Renal pelvis (tissue), 12 donors: ENCODE data around the gene NOL8. TPM values are rescaled to one million over a fixed set of nuclear protein-coding genes. Genes with fewer than 3 reads are reported as not detected.
A peak's percentile ranks its signal among the peaks of the same experiment; 100 is the strongest.

Experiments used
- DNase-seq: peaks from one replicate; pipeline ENCODE4 v3.0.0-alpha.2; 2013
- long read RNA-seq, 16 experiments: transcript quantifications; one replicate each; lab custom pipeline, GENCODE V29; 2026
- polyA plus RNA-seq, 3 donors: library from polyadenylated mRNA; unstranded; fragments of 120-200 nt; gene quantifications; one replicate each; pipeline ENCODE4 v1.2.1, GENCODE V29; 2013; ENCODE audit not compliant: insufficient read length in 3 of 3

Gene NOL8
- 10 to 100 TPM; 42.1 to 57.1 (median 48.5) TPM for polyA plus RNA-seq
- long read RNA-seq, donor 1 = 0 reads
- long read RNA-seq, donor 2, full-length matches to known transcripts = 2 of 2 reads
- long read RNA-seq, donor 2, partial matches to known transcripts = 0 of 2 reads
- long read RNA-seq, donor 2, other reads (novel, unspliced or antisense) = 0 of 2 reads
- long read RNA-seq, donor 3, partial matches to known transcripts = 0 of 2 reads
- long read RNA-seq, donor 3, other reads (novel, unspliced or antisense) = 0 of 2 reads
- long read RNA-seq, donor 4 = 0 reads
- long read RNA-seq, donor 5 = 0 reads
- long read RNA-seq, donor 6, partial matches to known transcripts = 0 of 2 reads
- long read RNA-seq, donor 6, other reads (novel, unspliced or antisense) = 0 of 2 reads
- long read RNA-seq, donor 7, full-length matches to known transcripts = 2 of 2 reads
- long read RNA-seq, donor 7, partial matches to known transcripts = 0 of 2 reads
- long read RNA-seq, donor 7, other reads (novel, unspliced or antisense) = 0 of 2 reads
- long read RNA-seq, donor 8, partial matches to known transcripts = 0 of 3 reads
- long read RNA-seq, donor 8, other reads (novel, unspliced or antisense) = 0 of 3 reads
- long read RNA-seq, donor 9, full-length matches to known transcripts = 2 of 2 reads
- long read RNA-seq, donor 9, partial matches to known transcripts = 0 of 2 reads
- long read RNA-seq, donor 9, other reads (novel, unspliced or antisense) = 0 of 2 reads
- long read RNA-seq, donor 10, partial matches to known transcripts = 0 of 1 reads
- long read RNA-seq, donor 10, other reads (novel, unspliced or antisense) = 0 of 1 reads
- long read RNA-seq, donor 11, partial matches to known transcripts = 0 of 1 reads
- long read RNA-seq, donor 11, other reads (novel, unspliced or antisense) = 0 of 1 reads
- long read RNA-seq, donor 12, partial matches to known transcripts = 6 of 10 reads
- long read RNA-seq, donor 12, other reads (novel, unspliced or antisense) = 0 of 10 reads
- long read RNA-seq, donor 13, partial matches to known transcripts = 0 of 1 reads
- long read RNA-seq, donor 13, other reads (novel, unspliced or antisense) = 0 of 1 reads
- long read RNA-seq, donor 14 = 0 reads
- long read RNA-seq, donor 15, full-length matches to known transcripts = 2 of 2 reads
- long read RNA-seq, donor 15, partial matches to known transcripts = 0 of 2 reads
- long read RNA-seq, donor 15, other reads (novel, unspliced or antisense) = 0 of 2 reads
- long read RNA-seq, donor 16, partial matches to known transcripts = 0 of 1 reads
- long read RNA-seq, donor 16, other reads (novel, unspliced or antisense) = 0 of 1 reads

- DNase-seq = peak; percentile 93
Observed at GRCh38 chr9:92325269-92325990, at the start of gene NOL8, which contains the start of gene CENPP. Gene NOL8 (minus strand): TSS chr9:92325350. CDS start chr9:92324161, 1,189 bp downstream. Gene CENPP (plus strand): TSS chr9:92325953.

- no peak for DNase-seq
Observed at GRCh38 chr9:92373167-92373566, 48.0 kb upstream of the NOL8 start.

DNA sequence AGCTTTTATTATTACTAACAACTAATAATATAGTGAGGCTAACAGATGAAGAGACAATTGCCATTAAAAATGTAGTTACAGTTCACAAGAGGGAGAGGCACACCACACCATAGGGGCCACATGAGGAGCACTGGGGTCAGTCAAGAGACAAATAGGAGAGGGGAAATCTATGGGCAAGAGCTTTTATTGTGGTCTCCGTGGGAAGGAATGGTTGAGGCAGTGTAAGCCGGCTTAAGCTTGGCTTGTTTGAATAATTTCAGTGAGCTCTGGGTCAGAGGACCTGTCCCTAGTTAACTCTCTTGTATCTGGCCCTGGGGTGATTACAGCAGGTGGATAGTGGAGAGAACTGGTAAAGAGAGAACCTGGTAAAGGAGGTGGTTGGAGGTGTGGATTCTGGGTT is 43.9 kb upstream of the NOL8 start:
- DNase-seq = no peak

- DNase-seq = no peak
Observed at GRCh38 chr9:92360083-92360482, 34.9 kb upstream of the NOL8 start.

DNA sequence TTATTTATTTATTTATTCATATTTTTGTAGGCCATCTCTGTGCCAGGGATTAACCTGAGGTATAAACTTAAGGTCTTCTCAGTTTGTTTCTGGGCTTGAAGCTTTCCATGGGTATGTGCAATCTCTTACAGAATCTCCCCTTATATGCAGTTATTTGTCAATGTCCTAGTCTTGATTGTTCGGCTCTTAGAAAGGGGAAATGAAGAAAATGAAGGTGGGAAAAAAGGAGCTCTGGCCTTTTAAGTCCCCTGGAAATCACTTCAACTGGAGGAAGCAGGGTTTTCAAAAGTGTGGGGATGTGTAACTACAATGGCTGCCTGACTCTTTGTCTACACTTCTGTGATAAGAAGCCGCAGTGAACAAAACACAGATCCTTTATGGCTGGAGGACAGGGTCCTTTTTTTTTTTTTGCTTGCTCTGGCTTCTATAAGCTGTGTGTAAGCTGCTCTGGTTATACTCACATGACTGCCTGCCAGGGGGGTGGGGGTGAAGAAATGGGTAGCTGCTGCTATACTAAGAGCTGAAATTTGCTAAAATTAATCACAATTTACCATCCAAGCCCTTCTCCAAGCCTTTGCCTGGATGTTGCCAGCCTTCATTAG is 34.3 kb upstream of the NOL8 start:
- DNase-seq = no peak

DNA sequence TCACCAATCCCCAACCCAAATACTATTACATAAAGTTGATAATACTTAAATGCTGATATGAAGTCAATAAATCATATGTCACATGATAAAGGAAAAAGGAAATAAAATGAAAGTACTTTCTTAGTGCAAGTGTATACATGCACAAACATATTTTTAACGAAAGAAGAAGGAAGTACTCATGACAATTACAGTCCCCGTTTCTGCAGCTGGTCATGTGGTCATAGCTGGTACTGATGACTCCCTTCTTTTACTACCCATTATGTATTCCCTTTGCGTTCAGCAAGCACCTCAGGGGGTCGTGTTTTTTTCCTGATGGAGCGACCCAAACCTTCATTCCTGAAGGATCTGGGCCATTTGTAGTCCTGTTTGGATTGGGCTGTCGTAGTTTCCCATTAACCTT is 27.9 kb upstream of the NOL8 start:
- DNase-seq = no peak

DNA sequence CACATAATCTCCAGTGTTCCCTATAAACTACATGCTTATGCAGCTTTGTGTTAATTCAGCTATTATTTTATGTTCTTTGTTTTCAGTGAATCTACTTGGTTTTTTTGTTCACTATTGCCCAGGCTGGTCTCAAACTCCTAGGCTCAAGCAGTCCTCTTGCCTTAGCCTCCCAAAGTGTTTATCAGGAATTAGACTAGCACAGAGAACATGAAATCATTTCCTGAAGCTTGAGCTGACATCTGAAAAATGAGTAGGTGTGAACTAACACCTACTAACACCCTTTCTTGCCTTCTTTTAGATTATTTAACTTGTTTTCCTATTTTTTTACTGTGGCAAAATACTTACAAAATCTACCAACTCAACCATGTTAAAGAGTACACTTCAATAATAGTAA is 25.6 kb upstream of the NOL8 start:
- no peak for DNase-seq

DNA sequence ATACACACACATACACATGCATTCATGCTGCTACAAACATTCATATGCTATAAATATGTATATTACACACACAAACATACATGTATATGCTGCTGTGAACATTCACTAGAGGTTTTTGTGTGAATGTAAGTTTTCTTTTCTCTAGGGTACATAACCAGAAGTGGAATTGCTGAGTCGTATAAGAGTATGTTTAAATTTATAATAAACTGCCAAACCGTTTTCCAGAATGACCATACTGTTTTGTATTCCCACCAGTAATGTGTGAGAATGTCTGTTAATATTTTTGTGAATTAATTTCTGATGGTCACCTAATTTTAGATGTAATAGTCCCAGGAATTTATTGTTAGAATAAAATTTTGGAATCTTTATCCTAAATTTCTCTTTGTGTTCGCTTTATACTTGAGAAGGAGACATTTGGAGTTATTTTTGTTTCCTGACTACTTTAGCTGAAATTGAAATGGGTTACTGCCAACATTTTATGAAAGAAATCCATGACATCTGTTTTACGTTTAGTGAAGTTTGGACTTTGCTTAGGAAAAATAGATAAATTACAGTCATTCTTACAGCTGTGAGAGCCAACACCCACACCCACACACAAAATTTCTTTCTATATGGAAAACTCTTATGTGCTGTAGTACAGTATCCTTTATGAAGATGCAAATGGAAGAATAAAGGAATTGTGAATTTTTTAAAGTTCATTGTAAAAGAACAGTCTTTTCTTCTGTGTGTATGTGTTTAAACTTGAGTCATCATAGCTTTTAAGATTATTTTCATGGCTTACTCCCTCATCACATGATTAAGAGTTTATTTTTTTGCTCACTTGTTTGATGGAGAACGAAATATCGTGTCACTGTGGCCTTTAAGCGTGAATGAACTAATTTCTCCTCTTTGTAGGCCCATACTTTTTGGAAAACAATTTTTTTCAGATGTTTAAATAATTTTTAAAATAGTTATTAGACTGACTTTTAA is 24.9 kb upstream of the NOL8 start:
- peak; percentile 44 for DNase-seq

DNA sequence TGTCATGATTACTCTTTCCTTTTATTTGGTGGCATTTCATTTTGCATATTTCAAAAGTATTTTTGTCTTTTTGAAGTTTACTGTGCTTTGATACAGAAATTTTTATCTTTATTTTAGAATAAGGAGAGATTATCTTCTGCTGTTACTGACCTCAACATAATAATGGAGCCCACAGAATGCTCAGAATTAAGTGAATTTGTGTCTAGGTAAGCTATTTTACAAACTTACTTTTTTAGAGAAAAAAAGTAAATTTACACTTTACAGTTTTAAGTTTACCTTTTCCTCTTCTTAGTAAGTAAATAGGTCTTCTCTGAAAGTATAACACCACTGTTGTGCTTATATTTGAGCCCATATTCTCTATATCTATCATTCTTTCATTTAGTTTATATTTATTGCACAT is 20.4 kb upstream of the NOL8 start:
- no peak for DNase-seq

- no peak for DNase-seq
Observed at GRCh38 chr9:92342825-92343488, 17.8 kb upstream of the NOL8 start.

GRCh38 chr9:92341578-92341977 is 16.4 kb upstream of the NOL8 start:
- no peak for DNase-seq

DNA sequence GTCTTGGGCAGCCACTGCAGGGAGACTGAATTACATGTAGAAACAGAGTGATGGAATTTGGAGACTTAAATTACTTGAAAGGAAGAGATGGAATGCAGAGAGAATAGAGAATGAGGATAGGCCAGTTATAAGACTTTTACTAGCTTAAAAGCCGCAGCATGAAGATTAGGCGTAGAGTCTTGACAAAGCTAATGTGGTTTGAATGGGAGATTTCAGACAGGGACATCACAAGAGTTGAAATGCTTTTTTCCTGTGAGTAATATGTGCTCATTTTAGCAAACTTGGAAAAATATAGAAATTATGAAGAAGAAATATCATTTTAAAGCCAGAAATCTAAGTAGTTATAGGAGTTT is 8.1 kb upstream of the NOL8 start:
- DNase-seq = no peak

DNA sequence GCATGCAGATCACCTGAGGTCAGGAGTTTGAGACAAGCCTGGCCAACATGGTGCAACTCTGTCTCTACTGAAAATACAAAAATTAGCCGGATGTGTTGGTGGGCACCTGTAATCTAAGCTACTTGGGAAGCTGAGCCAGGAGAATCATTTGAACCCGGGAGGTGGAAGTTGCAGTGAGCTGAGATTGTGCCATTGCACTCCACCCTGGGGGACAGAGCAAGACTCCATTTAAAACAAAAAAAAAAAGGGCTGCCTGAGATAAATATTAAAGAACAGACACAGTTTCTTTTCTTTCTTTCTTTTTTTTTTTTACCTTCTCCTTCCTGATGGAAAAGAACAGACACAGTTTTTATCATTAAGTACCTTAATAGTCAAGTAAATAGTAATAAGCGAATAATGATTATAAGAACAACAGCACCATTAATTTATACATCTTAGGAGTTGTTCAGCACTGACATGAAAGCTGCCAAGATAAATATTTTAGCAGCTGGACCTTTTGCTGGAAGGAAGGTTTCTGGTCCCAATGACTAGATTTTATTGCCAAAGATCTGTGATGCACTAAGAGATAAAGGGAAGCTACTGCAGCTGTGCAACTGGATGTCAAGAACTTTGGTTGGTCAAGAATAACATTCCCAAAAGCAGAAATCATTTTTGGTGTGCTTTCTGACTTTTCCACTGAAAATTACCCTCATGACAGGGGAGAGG is 7.6 kb upstream of the NOL8 start:
- peak; percentile 65 for DNase-seq

DNA sequence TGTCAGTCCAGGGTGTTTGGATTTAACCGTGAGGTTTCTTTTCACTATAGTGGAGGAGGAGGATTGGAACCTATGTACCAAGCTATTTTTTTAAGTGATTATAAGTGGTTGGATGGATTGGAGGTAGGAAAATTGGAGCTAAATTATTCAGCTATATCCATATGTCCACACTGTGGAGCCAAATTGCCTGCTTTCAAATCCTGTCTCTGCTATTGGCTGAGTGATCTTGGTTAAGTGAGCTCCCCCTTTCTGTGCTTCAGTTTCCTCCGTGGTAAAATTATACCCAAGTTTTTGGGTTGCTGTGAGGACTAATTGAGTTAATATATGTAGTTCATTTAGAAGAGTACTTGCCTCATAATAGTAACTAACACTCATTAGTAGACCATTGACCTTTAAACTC is 3.1 kb upstream of the NOL8 start:
- no peak for DNase-seq

GRCh38 chr9:92327283-92327850 is 2.2 kb upstream of the NOL8 start:
- DNase-seq = no peak

DNA sequence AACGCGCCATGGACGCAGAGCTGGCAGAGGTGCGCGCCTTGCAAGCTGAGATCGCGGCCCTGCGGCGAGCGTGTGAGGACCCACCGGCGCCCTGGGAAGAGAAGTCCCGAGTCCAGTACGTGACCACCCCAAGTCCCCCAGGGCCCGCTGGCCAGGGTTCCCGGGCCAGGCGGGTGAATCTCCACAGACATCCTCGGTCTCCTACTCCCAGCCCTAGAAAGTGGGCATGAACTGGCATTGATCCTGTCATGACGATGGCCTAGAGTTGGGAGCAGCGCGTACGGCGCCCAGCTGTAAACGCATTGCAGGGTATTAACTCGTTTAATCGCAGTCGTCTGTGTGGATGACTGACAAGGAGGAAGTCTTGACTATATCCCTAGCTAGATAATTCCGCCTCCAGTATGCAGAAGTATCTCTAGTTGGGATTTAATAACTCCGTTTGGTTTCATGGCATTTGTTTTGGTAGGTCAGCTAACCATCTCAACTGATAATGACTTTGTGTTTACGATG is 896 bp upstream of the NOL8 start:
- DNase-seq = no peak

DNA sequence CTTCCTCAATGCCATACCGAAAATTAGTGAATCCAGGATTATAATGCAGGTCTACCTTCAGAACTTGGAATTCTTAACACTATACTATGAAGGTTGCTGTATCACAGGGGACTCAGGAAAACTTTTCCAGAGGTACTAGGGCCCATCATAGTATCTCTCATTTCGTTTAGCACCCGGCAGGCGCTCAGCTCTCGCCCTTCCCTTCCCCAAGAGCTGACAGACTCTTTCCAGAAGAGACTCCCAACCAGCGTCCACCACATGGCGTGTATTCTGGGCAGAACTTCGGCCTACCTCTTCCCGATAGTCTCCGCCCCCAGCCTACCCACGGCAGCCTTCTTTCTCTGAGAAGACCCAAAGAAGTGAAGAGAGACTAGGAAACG is 271 bp downstream of the NOL8 start:
- DNase-seq = no peak

- no peak for DNase-seq
Observed at GRCh38 chr9:92324431-92324830, 719 bp downstream of the NOL8 start.
